ENCODE results near the gene ACBD4. TPM values are rescaled to one million over a fixed set of nuclear protein-coding genes. Genes with fewer than 3 reads are reported as not detected.

ACBD4 gene
- polyA plus RNA-seq, 1 of the 3 experiments (the other 2 are of a cell fraction), result 15.8 TPM

DNA sequence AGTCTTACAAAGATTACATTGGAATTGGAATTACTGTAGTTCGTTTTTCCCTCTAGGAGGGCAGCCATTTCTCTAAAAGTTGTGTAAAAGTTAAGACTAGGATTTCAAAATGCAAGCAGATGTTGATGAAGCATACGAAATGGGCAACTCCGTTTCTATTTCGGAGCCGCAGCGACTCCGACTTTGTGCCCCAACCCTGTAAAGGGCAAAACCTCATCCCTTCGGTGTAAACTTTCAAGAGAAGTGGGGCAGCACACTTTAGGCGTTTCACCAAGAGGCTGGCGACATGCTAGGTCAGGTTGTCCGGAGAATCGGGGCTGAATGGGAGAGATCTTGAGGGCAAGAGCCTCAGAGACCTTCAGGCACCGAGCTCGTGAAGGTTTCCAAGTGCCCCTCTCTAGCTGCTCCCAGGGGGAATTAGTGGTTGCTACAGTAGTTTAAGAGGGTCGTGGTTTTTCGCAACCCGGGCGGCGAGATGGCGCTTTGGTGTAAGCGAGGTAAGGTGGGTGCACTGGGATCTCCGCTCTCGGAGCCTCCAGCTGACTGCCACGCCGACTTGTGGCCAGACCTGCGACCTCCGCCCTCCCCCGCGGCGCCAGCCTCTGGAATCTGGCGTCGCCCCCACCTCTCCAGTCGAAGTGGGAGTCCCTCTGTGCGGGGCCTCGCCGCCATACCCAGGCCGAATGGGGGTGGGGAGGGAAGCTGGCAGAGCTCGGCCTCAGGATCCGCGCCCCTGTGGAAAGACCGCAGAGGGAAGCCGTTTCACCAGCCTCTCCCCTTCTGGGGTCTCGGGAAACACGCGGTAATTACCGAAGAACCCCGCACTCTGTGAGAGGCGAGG, 25.2 kb downstream of the ACBD4 start (continued):
- TF ChIP-seq, protein P1, sequence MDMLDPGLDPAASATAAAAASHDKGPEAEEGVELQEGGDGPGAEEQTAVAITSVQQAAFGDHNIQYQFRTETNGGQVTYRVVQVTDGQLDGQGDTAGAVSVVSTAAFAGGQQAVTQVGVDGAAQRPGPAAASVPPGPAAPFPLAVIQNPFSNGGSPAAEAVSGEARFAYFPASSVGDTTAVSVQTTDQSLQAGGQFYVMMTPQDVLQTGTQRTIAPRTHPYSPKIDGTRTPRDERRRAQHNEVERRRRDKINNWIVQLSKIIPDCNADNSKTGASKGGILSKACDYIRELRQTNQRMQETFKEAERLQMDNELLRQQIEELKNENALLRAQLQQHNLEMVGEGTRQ (IDR thresholded peaks at IDR 0.05; ENCODE audit: borderline replicate concordance, low read depth, low read length), result no peak

DNA sequence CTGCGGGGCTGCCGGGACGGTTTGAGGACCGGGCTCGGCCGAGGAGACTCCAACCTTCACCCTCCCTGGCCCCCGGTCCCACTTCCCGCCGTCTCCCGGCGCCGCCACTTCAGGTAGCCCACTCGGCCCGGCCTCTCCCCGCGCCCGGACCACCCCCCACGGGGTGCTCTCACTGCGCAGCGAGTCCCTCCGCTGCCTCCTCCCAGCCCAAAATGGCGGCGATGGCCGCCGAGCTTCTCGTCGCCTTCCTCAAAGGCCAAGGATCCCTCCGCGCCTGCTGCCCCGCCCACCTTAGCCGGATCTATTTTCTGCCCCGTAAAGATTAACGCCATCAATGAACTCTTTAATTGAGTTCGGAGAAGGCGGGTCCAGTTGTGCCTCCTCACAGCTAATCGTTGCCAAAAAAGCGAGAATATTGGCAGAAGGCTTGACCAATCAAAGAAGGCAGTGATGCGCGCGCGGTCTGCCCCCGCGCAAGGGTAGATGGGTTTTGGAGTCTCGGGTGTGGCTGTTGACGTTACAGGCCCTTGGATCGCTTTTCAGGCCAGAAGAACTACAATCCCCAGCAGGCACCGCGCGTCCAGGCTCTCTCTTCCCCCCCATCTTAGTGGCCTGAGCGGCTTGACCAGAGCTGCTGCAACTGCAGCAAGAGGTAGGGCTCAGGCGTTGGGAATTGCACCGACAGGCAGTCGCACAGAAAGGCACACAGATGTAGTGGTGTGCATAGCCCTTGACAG, 26.0 kb downstream of the ACBD4 start, which contains the start of gene HEXIM2:
TSS of gene HEXIM2 (plus strand) at position 588 of the 737 bp plus-strand sequence. CDS start 919 bp downstream, outside the sequence.
- Histone ChIP-seq H3K4me1 (ENCODE audit: control insufficient read depth in 1 of 2, insufficient read depth in 2 of 2, low read depth in 1 of 2, low read length in 1 of 2) (peaks cover 6 to 18% of the 10 kb centered on the region in 2 experiments; a peak in 2 of 4 replicates), H3K79me2 (ENCODE audit: insufficient read depth) (peaks cover 54% of the 10 kb centered on the region), H3K4me3 (ENCODE audit: low read depth in 2 of 2, low read length in 1 of 2) (peak within 1 kb of the TSS; percentile 74 to 91), H4K20me1 (ENCODE audit: insufficient read depth) (no peaks in the 10 kb centered on the region), H3K4me2 (peak within 1 kb of the TSS; percentile 91), H2AFZ (ENCODE audit: low read depth) (peak within 1 kb of the TSS; percentile 39), H3K9me3 (no peaks in the 10 kb centered on the region), H3K27ac (ENCODE audit: low read depth in 2 of 2, low read length in 1 of 2) (peak within 1 kb of the TSS; percentile 90 to 94), H3K36me3 (replicated peaks in 1 of 2; ENCODE audit: control insufficient read depth in 1 of 2, insufficient read depth in 2 of 2, low read length in 1 of 2) (peaks cover 0 to 9% of the 10 kb centered on the region in 2 experiments), H3K9me2 (no peaks in the 10 kb centered on the region), H3K9ac (peak within 1 kb of the TSS; percentile 99), H3K27me3 (ENCODE audit: insufficient read depth) (no peaks in the 10 kb centered on the region), H3F3A (replicated peaks; ENCODE audit: insufficient read depth) (peaks cover 19% of the 10 kb centered on the region)
- peak; percentile 96 for DNase-seq
- CTCF ChIA-PET, result interaction anchor here (0.6 to 9.7 kb wide), 13 partner anchors 9 to 67 kb away, joined by 3 to 114 read pairs (median 4); partner anchors contain the start of genes ACBD4, HEXIM1 and PLCD3
- POLR2A ChIA-PET, result interaction anchor here (0.6 to 4.7 kb wide), 11 partner anchors 11 to 205 kb away, joined by 3 to 210 read pairs (median 4); partner anchors contain the start of genes ACBD4, HEXIM1 and NMT1
- WGBS (ENCODE audit: low lambda C conversion rate), result under 1% methylated on average over 30 of the region's 53 CpGs
- TF ChIP-seq ELF1 (IDR thresholded peaks at IDR 0.05), result peak; percentile 55; the same call in 1 of the 2 replicates
- TF ChIP-seq NFIC (IDR thresholded peaks at IDR 0.05; ENCODE audit: borderline replicate concordance), result peak; percentile 56
- no peak for TF ChIP-seq RAD21 (IDR thresholded peaks at IDR 0.05; ENCODE audit: low read length)
- TF ChIP-seq, protein P2, sequence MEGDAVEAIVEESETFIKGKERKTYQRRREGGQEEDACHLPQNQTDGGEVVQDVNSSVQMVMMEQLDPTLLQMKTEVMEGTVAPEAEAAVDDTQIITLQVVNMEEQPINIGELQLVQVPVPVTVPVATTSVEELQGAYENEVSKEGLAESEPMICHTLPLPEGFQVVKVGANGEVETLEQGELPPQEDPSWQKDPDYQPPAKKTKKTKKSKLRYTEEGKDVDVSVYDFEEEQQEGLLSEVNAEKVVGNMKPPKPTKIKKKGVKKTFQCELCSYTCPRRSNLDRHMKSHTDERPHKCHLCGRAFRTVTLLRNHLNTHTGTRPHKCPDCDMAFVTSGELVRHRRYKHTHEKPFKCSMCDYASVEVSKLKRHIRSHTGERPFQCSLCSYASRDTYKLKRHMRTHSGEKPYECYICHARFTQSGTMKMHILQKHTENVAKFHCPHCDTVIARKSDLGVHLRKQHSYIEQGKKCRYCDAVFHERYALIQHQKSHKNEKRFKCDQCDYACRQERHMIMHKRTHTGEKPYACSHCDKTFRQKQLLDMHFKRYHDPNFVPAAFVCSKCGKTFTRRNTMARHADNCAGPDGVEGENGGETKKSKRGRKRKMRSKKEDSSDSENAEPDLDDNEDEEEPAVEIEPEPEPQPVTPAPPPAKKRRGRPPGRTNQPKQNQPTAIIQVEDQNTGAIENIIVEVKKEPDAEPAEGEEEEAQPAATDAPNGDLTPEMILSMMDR (IDR thresholded peaks at IDR 0.05), result no peak
- TF ChIP-seq RCOR1 (IDR thresholded peaks at IDR 0.05; ENCODE audit: low read length), result peak; percentile 78
- peak; percentile 93 for TF ChIP-seq NRF1 (IDR thresholded peaks at IDR 0.05; ENCODE audit: low read depth, low read length)
- no peak for TF ChIP-seq TCF12 (IDR thresholded peaks at IDR 0.05)
- peak in 1 of 2 experiments; percentile 55; a peak in 1 of 4 replicates for TF ChIP-seq EP300 (IDR thresholded peaks at IDR 0.05; ENCODE audit: borderline replicate concordance in 1 of 2, low read depth in 1 of 2, low read length in 1 of 2)
- TF ChIP-seq, protein P1 (IDR thresholded peaks at IDR 0.05; ENCODE audit: borderline replicate concordance, low read depth, low read length), result no peak
- TF ChIP-seq FOXM1 (IDR thresholded peaks at IDR 0.05; ENCODE audit: low read depth), result no peak
- no peak for TF ChIP-seq FOSL2 (IDR thresholded peaks at IDR 0.05; ENCODE audit: borderline replicate concordance, low read depth)
- TF ChIP-seq GABPA (IDR thresholded peaks at IDR 0.05; ENCODE audit: low read depth), result peak; percentile 37; the same call in 1 of the 2 replicates
- TF ChIP-seq RFX5 (IDR thresholded peaks at IDR 0.05; ENCODE audit: low read length), result no peak
- peak; percentile 99 for TF ChIP-seq PBX3 (IDR thresholded peaks at IDR 0.05)
- TF ChIP-seq YY1 (IDR thresholded peaks at IDR 0.05; ENCODE audit: low read depth), result peak; percentile 99
- 0 out of 2 replicates have a peak, but pooled peaks have one; percentile 28 for TF ChIP-seq SIN3A (IDR thresholded peaks at IDR 0.05; ENCODE audit: borderline replicate concordance, low read depth, low read length)
- TF ChIP-seq FOXJ3 (CRISPR knock-in tag; IDR thresholded peaks at IDR 0.05), result no peak
- TF ChIP-seq TAF1 (IDR thresholded peaks at IDR 0.05; ENCODE audit: borderline replicate concordance, low read depth, low read length), result peak; percentile 100
- no peak for TF ChIP-seq TEAD4 (IDR thresholded peaks at IDR 0.05; ENCODE audit: borderline replicate concordance, insufficient read depth)
- TF ChIP-seq, protein P3, sequence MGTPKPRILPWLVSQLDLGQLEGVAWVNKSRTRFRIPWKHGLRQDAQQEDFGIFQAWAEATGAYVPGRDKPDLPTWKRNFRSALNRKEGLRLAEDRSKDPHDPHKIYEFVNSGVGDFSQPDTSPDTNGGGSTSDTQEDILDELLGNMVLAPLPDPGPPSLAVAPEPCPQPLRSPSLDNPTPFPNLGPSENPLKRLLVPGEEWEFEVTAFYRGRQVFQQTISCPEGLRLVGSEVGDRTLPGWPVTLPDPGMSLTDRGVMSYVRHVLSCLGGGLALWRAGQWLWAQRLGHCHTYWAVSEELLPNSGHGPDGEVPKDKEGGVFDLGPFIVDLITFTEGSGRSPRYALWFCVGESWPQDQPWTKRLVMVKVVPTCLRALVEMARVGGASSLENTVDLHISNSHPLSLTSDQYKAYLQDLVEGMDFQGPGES (IDR thresholded peaks at IDR 0.05; ENCODE audit: low read depth, low read length), result peak; percentile 82
- TF ChIP-seq POLR2AphosphoS5 (IDR thresholded peaks at IDR 0.05; ENCODE audit: low read depth, low read length), result peak; percentile 85
- TF ChIP-seq MXI1 (IDR thresholded peaks at IDR 0.05; ENCODE audit: low read depth, low read length), result peak; percentile 17; the same call in 1 of the 2 replicates
- peak; percentile 74 for TF ChIP-seq MAX (IDR thresholded peaks at IDR 0.05; ENCODE audit: low read depth)

All from SK-N-SH (cell line).